ENCODE measurements around the gene ATXN1.

DNA sequence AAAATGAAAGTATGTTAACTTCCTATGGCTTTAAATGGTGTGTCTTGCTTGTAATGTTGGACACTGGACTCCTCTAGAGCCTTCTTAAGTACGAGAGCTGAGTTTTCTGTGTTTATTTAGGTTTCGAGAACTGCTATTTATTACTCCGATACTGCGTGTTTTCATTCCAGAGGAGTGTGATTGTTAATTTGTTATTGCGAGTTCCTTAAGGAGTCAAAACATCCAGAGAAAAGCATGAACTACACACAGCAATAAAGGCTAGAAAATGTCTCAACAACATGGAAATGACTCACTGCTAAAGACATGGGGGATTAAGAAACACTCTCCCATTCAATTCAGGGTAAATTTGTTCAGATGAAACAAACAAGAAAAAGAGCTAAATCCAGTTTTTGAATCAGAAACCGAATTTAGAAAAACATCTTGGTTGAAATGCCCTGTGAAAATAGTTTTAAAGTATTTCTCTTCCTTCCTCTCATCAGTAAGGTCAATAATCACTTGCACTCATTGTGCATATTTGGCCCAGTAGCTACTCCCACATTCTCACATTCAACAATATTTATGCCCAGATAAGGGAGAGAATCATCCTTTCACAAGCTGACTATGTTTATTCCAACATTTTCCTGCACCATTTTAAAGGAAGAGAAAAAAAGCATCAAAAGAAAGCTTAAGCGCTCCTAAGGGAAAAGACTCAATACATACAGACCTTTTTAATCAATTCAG lies 36.0 kb downstream of the ATXN1 start:
- TF ChIP-seq, protein P1, sequence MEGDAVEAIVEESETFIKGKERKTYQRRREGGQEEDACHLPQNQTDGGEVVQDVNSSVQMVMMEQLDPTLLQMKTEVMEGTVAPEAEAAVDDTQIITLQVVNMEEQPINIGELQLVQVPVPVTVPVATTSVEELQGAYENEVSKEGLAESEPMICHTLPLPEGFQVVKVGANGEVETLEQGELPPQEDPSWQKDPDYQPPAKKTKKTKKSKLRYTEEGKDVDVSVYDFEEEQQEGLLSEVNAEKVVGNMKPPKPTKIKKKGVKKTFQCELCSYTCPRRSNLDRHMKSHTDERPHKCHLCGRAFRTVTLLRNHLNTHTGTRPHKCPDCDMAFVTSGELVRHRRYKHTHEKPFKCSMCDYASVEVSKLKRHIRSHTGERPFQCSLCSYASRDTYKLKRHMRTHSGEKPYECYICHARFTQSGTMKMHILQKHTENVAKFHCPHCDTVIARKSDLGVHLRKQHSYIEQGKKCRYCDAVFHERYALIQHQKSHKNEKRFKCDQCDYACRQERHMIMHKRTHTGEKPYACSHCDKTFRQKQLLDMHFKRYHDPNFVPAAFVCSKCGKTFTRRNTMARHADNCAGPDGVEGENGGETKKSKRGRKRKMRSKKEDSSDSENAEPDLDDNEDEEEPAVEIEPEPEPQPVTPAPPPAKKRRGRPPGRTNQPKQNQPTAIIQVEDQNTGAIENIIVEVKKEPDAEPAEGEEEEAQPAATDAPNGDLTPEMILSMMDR (IDR thresholded peaks at IDR 0.05; ENCODE audit: insufficient read depth, low read length, poor library complexity, severe bottlenecking): no peak
- no peak for TF ChIP-seq EZH2phosphoT487 (conservative IDR thresholded peaks at IDR 0.05; ENCODE audit: low read length)
